PC-9 (cell line): ENCODE data around the gene WDHD1. TPM values are rescaled to one million over a fixed set of nuclear protein-coding genes. Genes with fewer than 3 reads are reported as not detected.

ENCODE experiments used
- BruUV-seq: library from RNA; stranded (reverse); fragments of 400-500 nt; replicated peaks from 2 replicates; lab custom pipeline; 2021; lab: Mats Ljungman, UMichigan
- CTCF ChIA-PET: fragments of 300-600 bp; sonication (Branson Sonifier 250); formaldehyde crosslinking; loops from one replicate; lab custom pipeline; 2022; ENCODE audit warnings: antibody characterized with exemption; lab: Charles Lee
- POLR2A ChIA-PET: fragments of 300-600 bp; sonication (Branson Sonifier 250); formaldehyde crosslinking; loops from one replicate; lab custom pipeline; 2022; ENCODE audit warnings: antibody characterized with exemption; ENCODE audit not compliant: unreplicated experiment; lab: Charles Lee
- DNase-seq, 2 experiments: peaks; one replicate each; pipeline versions ENCODE4 v3.0.0 to v3.0.0-alpha.2; 2015 to 2022; ENCODE audit warnings: mixed read lengths in 1 of 2
- H2AFZ ChIP-seq: fragments of 200-600 bp; sonication (generic); 2 replicates; pipeline ENCODE4 v1.8.1; 2017; ENCODE audit warnings: antibody characterized with exemption
- H3F3A ChIP-seq: fragments of 200-600 bp; sonication (generic); 2 replicates; pipeline ENCODE4 v1.8.1; 2017; ENCODE audit warnings: antibody characterized with exemption, mild to moderate bottlenecking, low read depth; ENCODE audit not compliant: insufficient read depth
- H3K27ac ChIP-seq: fragments of 200-600 bp; sonication (generic); 2 replicates; pipeline ENCODE4 v1.6.1; 2016; ENCODE audit warnings: mixed run types
- H3K27me3 ChIP-seq: fragments of 200-600 bp; sonication (generic); 2 replicates; pipeline ENCODE4 v1.6.1; 2016; ENCODE audit warnings: low read depth, mixed run types; ENCODE audit not compliant: insufficient read depth
- H3K36me3 ChIP-seq: fragments of 200-600 bp; sonication (generic); 2 replicates; pipeline ENCODE4 v1.6.1; 2016; ENCODE audit warnings: low read depth, mixed run types
- H3K4me1 ChIP-seq: fragments of 200-600 bp; sonication (generic); replicated peaks from 2 replicates; pipeline ENCODE4 v1.6.1; 2016; ENCODE audit warnings: mixed run types; ENCODE audit not compliant: insufficient read depth
- H3K4me2 ChIP-seq: fragments of 200-600 bp; sonication (generic); 2 replicates; pipeline ENCODE4 v1.6.1; 2017; ENCODE audit warnings: mixed run types
- H3K4me3 ChIP-seq: fragments of 200-600 bp; sonication (generic); 2 replicates; pipeline ENCODE4 v1.6.1; 2016; ENCODE audit warnings: mixed run types
- H3K79me2 ChIP-seq: fragments of 200-600 bp; sonication (generic); 2 replicates; pipeline ENCODE4 v1.6.1; 2017; ENCODE audit warnings: low read depth, mixed run types
- H3K9me2 ChIP-seq: fragments of 200-600 bp; sonication (generic); 2 replicates; pipeline ENCODE4 v1.8.1; 2017; ENCODE audit warnings: mild to moderate bottlenecking; ENCODE audit not compliant: insufficient read depth
- H3K9me3 ChIP-seq: fragments of 200-600 bp; sonication (generic); 2 replicates; pipeline ENCODE4 v1.8.1; 2016; ENCODE audit warnings: low read depth; ENCODE audit not compliant: insufficient read depth
- H4K20me1 ChIP-seq: fragments of 200-600 bp; sonication (generic); 2 replicates; pipeline ENCODE4 v1.8.1; 2017; ENCODE audit not compliant: insufficient read depth
- EZH2 ChIP-seq: fragments of 200-600 bp; sonication (generic); IDR thresholded peaks from 2 replicates; pipeline ENCODE4 v1.8.0; 2017; ENCODE audit warnings: antibody characterized with exemption, low read depth
- intact Hi-C: fragments of 100-400 bp; cut with micrococcal nuclease; formaldehyde crosslinking; loops from one replicate; pipeline ENCODE4 v1.10.0; 2022; ENCODE audit not compliant: unreplicated experiment
- total RNA-seq: library from RNA; stranded (reverse); gene quantifications from 2 replicates; pipeline ENCODE4 v1.2.3, GENCODE V29; 2021
- TF ChIP-seq, protein P1 (sequence below): fragments of 200-600 bp; sonication (generic); conservative IDR thresholded peaks from 2 replicates; pipeline ENCODE4 v1.6.1; 2017; ENCODE audit warnings: mixed run types, antibody characterized with exemption, mild to moderate bottlenecking, moderate library complexity

WDHD1 gene
- total RNA-seq, 1 experiment from 2014 or later: 34.3 TPM

DNA sequence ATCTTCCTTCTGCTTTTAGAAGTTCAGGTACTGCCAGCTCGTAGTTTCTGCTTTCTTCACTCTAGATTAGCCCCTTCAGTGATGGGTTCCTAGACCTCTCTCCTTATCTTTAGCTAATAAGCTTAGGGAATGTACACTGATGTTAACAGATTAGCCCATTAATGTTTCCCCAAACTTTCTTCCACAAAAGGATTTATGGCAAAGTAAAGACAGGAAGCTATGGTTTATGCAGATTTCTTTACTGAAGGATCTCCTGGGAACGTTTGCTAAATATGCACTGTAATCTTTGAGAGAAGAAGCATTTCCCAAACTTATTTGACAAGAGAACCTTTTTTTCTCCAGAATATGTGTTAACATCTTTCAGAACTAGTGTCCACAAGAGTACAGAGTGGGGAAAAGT lies 4.3 kb upstream of the WDHD1 start:
- Histone ChIP-seq H3K79me2 (peaks cover 77% of the 10 kb centered on the region), H3K9me2 (no peaks in the 10 kb centered on the region), H3K9me3 (no peaks in the 10 kb centered on the region), H2AFZ (no peak overlapping the region), H3K27me3 (no peaks in the 10 kb centered on the region), H3F3A (no peaks in the 10 kb centered on the region; the same call in 1 of the 2 replicates), H3K4me2 (no peak overlapping the region), H3K4me1 (peaks cover 18% of the 10 kb centered on the region), H3K36me3 (peaks cover 19% of the 10 kb centered on the region; the same call in 1 of the 2 replicates), H4K20me1 (peaks cover 9% of the 10 kb centered on the region; the same call in 1 of the 2 replicates), H3K4me3 (no peak overlapping the region), H3K27ac (no peak overlapping the region)
- ChIA-PET POLR2A (interaction anchor here (0.6 kb wide), 1 partner anchor 44 kb away, joined by 13 read pairs; no protein-coding TSS in a partner anchor), CTCF (no interaction called here)
- no TSS peak for BruUV-seq
- TF ChIP-seq EZH2: no peak
- TF ChIP-seq, protein P1, sequence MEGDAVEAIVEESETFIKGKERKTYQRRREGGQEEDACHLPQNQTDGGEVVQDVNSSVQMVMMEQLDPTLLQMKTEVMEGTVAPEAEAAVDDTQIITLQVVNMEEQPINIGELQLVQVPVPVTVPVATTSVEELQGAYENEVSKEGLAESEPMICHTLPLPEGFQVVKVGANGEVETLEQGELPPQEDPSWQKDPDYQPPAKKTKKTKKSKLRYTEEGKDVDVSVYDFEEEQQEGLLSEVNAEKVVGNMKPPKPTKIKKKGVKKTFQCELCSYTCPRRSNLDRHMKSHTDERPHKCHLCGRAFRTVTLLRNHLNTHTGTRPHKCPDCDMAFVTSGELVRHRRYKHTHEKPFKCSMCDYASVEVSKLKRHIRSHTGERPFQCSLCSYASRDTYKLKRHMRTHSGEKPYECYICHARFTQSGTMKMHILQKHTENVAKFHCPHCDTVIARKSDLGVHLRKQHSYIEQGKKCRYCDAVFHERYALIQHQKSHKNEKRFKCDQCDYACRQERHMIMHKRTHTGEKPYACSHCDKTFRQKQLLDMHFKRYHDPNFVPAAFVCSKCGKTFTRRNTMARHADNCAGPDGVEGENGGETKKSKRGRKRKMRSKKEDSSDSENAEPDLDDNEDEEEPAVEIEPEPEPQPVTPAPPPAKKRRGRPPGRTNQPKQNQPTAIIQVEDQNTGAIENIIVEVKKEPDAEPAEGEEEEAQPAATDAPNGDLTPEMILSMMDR: no peak
- intact Hi-C loops: no loop called here
- DNase-seq: no peak

DNA sequence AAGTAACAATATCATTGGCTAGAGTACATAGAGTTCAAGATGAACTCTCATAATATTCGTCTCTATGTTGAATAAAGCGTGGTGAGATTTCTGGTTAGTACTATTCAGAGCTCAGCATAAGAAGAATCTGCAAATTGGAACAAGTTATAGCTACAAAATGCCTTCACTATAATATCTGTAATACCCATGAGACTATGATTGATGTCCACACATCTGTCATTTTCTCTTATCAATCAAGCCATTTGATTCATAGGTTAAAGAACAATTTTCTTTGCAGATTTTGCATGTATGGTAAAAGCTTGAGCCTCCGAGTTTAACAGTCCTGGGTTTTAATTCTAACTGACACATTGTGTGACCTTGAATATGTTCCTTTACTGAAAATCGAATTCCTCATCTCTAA lies 1.6 kb upstream of the WDHD1 start:
- BruUV-seq: no TSS peak
- Histone ChIP-seq H3F3A (no peaks in the 10 kb centered on the region; the same call in 1 of the 2 replicates), H3K9me2 (no peaks in the 10 kb centered on the region), H3K27me3 (no peaks in the 10 kb centered on the region), H4K20me1 (peaks cover 9% of the 10 kb centered on the region; the same call in 1 of the 2 replicates), H3K4me2 (peak overlapping the region; percentile 76), H3K36me3 (peaks cover 13% of the 10 kb centered on the region; the same call in 1 of the 2 replicates), H3K9me3 (no peaks in the 10 kb centered on the region), H3K27ac (no peak overlapping the region), H3K4me3 (peak overlapping the region; percentile 80), H3K79me2 (peaks cover 77% of the 10 kb centered on the region), H2AFZ (no peak overlapping the region), H3K4me1 (peaks cover 26% of the 10 kb centered on the region)
- TF ChIP-seq, protein P1: no peak
- no peak for TF ChIP-seq EZH2
- ChIA-PET CTCF (no interaction called here), POLR2A (interaction anchor here (0.7 kb wide), 1 partner anchor 44 kb away, joined by 11 read pairs; no protein-coding TSS in a partner anchor)
- DNase-seq: no peak
- intact Hi-C loops: no loop called here

DNA sequence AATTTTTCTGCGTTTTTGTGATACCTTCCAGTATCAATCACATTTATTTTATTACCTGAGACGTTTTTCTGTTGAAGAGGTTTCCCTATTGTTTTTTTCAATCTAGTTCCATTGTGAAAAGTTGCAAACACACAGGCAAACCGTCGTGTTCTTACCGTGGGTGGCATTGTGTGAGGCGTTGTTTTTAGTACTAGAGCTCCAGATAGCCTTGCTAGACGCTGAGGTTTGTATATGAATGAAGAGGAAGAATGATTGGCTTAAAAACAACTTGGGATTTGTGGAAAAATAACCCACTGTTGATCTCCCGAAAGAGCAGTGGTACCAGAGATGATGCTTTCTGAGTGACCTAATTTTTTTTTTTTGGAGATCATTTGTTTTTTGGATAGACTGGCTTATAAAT lies 1.2 kb upstream of the WDHD1 start:
- H3K9me3 ChIP-seq: no peaks in the 10 kb centered on the region
- intact Hi-C loops: no loop called here
- TF ChIP-seq EZH2: no peak
- TF ChIP-seq, protein P1: no peak
- H3K79me2 ChIP-seq: peaks cover 74% of the 10 kb centered on the region
- H3K9me2 ChIP-seq: no peaks in the 10 kb centered on the region
- no peak for DNase-seq
- peaks cover 26% of the 10 kb centered on the region for H3K4me1 ChIP-seq
- no TSS peak for BruUV-seq
- peaks cover 9% of the 10 kb centered on the region; the same call in 1 of the 2 replicates for H4K20me1 ChIP-seq
- H3K4me2 ChIP-seq: peak overlapping the region; percentile 76
- H2AFZ ChIP-seq: no peak overlapping the region; the same call in 1 of the 2 replicates
- no peaks in the 10 kb centered on the region for H3K27me3 ChIP-seq
- 0 out of 2 replicates have a peak, but pooled peaks cover 11% of the 10 kb centered on the region for H3K36me3 ChIP-seq
- ChIA-PET POLR2A (interaction anchor here (0.7 kb wide), 1 partner anchor 43 kb away, joined by 11 read pairs; no protein-coding TSS in a partner anchor), CTCF (no interaction called here)
- H3F3A ChIP-seq: no peaks in the 10 kb centered on the region; the same call in 1 of the 2 replicates
- 0 out of 2 replicates have a peak overlapping the region, but pooled peaks have one; percentile 40 for H3K27ac ChIP-seq
- peak overlapping the region; percentile 80 for H3K4me3 ChIP-seq
